Neural crest cell (in vitro differentiated cells): ENCODE data around the gene MMP11. TPM values are rescaled to one million over a fixed set of nuclear protein-coding genes. Genes with fewer than 3 reads are reported as not detected.
A peak's percentile ranks its signal among the peaks of the same experiment; 100 is the strongest.

Experiments used
- DNase-seq: peaks from one replicate; pipeline ENCODE4 v3.0.0; 2021; ENCODE audit warnings: low read depth, mixed read lengths, low spot score
- H3K27ac Mint-ChIP-seq: one replicate; pipeline ENCODE4 v1.8.0; 2021; ENCODE audit warnings: mild to moderate bottlenecking, mixed read lengths; ENCODE audit not compliant: unreplicated experiment
- H3K27me3 Mint-ChIP-seq: 2 replicates; pipeline ENCODE4 v1.8.0; 2021; ENCODE audit warnings: low read depth, mild to moderate bottlenecking, mixed read lengths
- H3K36me3 Mint-ChIP-seq: 2 replicates; pipeline ENCODE4 v1.8.0; 2021; ENCODE audit warnings: low read depth, mild to moderate bottlenecking, mixed read lengths
- H3K4me1 Mint-ChIP-seq: 2 replicates; pipeline ENCODE4 v1.8.0; 2021; ENCODE audit warnings: mixed read lengths
- H3K4me3 Mint-ChIP-seq: one replicate; pipeline ENCODE4 v1.8.0; 2021; ENCODE audit warnings: mild to moderate bottlenecking, mixed read lengths
- H3K9me3 Mint-ChIP-seq: 2 replicates; pipeline ENCODE4 v1.8.0; 2021; ENCODE audit warnings: mixed read lengths
- CTCF ChIP-seq: fragments of 200-600 bp; sonication (generic); conservative IDR thresholded peaks from 2 replicates; pipeline ENCODE4 v1.5.0; 2021; ENCODE audit warnings: antibody characterized with exemption, mild to moderate bottlenecking
- total RNA-seq: library from RNA; stranded (reverse); gene quantifications from 2 replicates; pipeline ENCODE4 v1.2.1, GENCODE V29; 2021

MMP11 gene
- total RNA-seq, 1 donor from 2014 or later: 11.2 TPM

- peak overlapping the region; percentile 8 for H3K4me3 Mint-ChIP-seq
- no peaks in the 10 kb centered on the region for H3K36me3 Mint-ChIP-seq
- TF ChIP-seq CTCF: no peak
- peaks cover 4% of the 10 kb centered on the region for H3K27me3 Mint-ChIP-seq
- DNase-seq: no peak
- peaks cover 13% of the 10 kb centered on the region for H3K4me1 Mint-ChIP-seq
- H3K27ac Mint-ChIP-seq: no peak overlapping the region
- H3K9me3 Mint-ChIP-seq: no peaks in the 10 kb centered on the region
Measured at GRCh38 chr22:23779083-23779482, 6.4 kb downstream of the MMP11 start.

DNA sequence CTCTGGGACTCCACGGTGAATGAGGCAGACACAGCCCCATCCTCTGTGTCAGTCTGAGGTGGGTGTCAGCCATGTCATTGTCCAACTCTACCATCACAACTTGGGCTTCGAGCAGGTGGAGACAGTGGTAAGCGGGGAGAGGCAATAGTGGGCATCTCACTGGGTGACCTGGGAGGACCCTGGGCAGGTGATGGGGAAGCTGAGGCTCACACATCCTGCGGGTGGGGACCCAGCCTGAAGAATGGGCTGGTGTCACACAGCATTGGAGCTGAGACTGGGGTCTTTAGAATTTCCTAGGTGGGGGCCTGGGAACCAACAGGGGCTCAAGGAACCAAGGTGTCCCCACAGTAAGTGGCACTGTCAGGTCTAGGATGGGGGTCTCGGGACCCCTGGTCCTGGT lies 7.1 kb downstream of the MMP11 start:
- H3K27ac Mint-ChIP-seq: no peak overlapping the region
- no peak for TF ChIP-seq CTCF
- no peaks in the 10 kb centered on the region for H3K9me3 Mint-ChIP-seq
- no peaks in the 10 kb centered on the region for H3K36me3 Mint-ChIP-seq
- DNase-seq: no peak
- peaks cover 13% of the 10 kb centered on the region for H3K4me1 Mint-ChIP-seq
- peaks cover 1% of the 10 kb centered on the region for H3K27me3 Mint-ChIP-seq
- peak overlapping the region; percentile 8 for H3K4me3 Mint-ChIP-seq

DNA sequence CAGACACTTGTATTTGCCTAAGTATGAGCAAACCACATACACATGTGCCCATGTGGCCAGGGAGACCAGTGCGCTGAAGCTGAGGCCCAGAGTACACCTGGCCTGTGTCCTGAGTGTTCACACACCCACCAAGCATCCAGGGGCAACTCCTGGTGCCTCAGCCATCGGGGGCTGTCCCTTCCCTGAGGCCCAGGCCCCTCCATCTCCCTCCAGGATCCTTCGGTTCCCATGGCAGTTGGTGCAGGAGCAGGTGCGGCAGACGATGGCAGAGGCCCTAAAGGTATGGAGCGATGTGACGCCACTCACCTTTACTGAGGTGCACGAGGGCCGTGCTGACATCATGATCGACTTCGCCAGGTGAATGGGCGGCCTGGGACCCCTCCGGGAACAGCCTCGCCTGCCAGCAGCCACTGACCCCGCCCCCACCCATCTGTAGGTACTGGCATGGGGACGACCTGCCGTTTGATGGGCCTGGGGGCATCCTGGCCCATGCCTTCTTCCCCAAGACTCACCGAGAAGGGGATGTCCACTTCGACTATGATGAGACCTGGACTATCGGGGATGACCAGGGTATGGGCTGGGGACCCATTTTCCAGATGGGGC lies 7.6 kb downstream of the MMP11 start:
- H3K9me3 Mint-ChIP-seq: no peaks in the 10 kb centered on the region
- no peaks in the 10 kb centered on the region for H3K36me3 Mint-ChIP-seq
- no peaks in the 10 kb centered on the region for H3K27me3 Mint-ChIP-seq
- H3K4me1 Mint-ChIP-seq: peaks cover 13% of the 10 kb centered on the region
- H3K4me3 Mint-ChIP-seq: no peak overlapping the region
- TF ChIP-seq CTCF: no peak
- DNase-seq: no peak
- no peak overlapping the region for H3K27ac Mint-ChIP-seq

- Mint-ChIP-seq H3K27me3 (no peaks in the 10 kb centered on the region), H3K4me3 (peak overlapping the region; percentile 62), H3K36me3 (no peaks in the 10 kb centered on the region), H3K9me3 (no peaks in the 10 kb centered on the region), H3K4me1 (peaks cover 9% of the 10 kb centered on the region), H3K27ac (no peak overlapping the region)
- TF ChIP-seq CTCF: no peak
- no peak for DNase-seq
Measured at GRCh38 chr22:23781065-23781464, 8.4 kb downstream of the MMP11 start.

DNA sequence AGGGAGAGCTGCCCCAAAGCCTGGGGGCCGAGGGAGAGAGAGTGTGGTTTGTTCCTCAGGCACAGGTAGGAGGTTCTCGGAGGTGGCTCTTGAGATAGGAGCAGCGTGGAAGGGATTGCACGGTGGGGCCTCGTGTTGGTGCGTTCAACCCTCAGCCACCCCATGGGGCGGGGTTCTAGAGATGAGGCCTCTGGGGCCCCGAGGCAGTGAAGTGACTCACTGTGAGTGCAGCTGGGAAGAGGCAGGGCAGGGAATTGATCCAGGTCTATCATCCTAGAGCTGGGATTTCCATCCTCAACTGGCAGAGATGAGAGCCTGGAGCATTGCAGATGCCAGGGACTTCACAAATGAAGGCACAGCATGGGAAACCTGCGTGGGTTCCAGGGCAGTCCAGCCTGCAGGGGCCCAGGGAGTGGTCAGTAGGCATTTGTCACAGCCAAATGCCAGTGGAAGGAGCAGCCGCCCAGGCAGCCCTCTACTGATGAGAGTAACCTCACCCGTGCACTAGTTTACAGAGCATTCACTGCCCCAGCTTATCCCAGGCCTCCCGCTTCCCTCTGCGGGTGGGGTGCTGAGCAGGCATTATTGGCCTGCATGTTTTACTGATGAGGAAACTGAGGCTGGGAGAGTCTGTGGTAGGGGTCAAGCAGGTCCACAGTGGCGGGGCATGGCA lies 9.0 kb downstream of the MMP11 start:
- no peaks in the 10 kb centered on the region for H3K27me3 Mint-ChIP-seq
- TF ChIP-seq CTCF: no peak
- H3K27ac Mint-ChIP-seq: no peak overlapping the region

More for the DNA sequence above, 9.0 kb downstream of the MMP11 start:
- DNase-seq: no peak
- no peaks in the 10 kb centered on the region for H3K36me3 Mint-ChIP-seq
- peak overlapping the region; percentile 62 for H3K4me3 Mint-ChIP-seq
- H3K4me1 Mint-ChIP-seq: peaks cover 15% of the 10 kb centered on the region
- H3K9me3 Mint-ChIP-seq: no peaks in the 10 kb centered on the region
